Posterior vena cava (tissue), 2 donors: Measurements from ENCODE around the gene SEPTIN3. TPM values are rescaled to one million over a fixed set of nuclear protein-coding genes. Genes with fewer than 3 reads are reported as not detected.

Experiments
- DNase-seq: peaks from one replicate; pipeline ENCODE4 v3.0.0-alpha.2; 2020; ENCODE audit warnings: low spot score
- intact Hi-C, 2 donors: fragments of 100-400 bp; cut with DNase I; formaldehyde crosslinking; loops; one replicate each; pipeline versions ENCODE4 v1.14.1 to v1.14.2; 2022 to 2023
- total RNA-seq, 2 donors: library from RNA; stranded (reverse); fragmentation: NEBNext Ultra II Directional; extraction: Animal tissue kit (Norgen Biotek cat#: 25700); gene quantifications; one replicate each; pipeline ENCODE4 v1.2.1, GENCODE V29; 2021
- donor health status: DM: yes; HTN: yes; CAD: no.
- donor health status: DM: yes; HTN: yes; CAD: no.

The SEPTIN3 gene
- total RNA-seq, 2 donors from 2014 or later: 0.14 to 0.23 TPM

- intact Hi-C loops: loop anchor here in 1 of 2 donors (10.0 kb wide), 1 partner anchor 466 kb away; the partner anchor contains the start of gene NFAM1
- DNase-seq: no peak
These were observed 642 bp upstream of the SEPTIN3 start for GRCh38 chr22:41968601-41969000.

GRCh38 chr22:41970601-41971000 lies 1.4 kb downstream of the SEPTIN3 start:
- intact Hi-C loops: no loop called here
- DNase-seq: no peak

DNA sequence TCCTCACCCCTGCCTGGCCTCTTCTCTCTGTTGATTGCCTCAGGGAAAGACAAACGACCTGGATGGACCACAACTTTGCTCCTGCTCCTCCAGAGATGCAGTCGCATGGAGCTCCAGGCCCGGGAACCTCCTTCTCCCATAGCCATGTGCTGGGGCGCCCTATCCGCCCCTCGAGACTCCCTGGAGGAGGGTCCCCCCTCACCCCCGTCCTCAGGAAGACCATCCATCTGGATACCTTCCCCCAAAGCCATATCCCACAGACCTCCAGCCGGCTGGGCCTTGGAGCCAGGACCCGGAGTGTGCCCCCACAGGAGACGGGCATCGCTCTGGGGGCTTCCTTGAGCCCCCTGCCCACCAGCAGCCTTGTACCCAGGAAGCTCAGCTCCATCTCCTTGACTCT lies 2.2 kb downstream of the SEPTIN3 start:
- no peak for DNase-seq
- intact Hi-C loops: no loop called here

- no peak for DNase-seq
- intact Hi-C loops: no loop called here
These were observed 5.5 kb downstream of the SEPTIN3 start for GRCh38 chr22:41974691-41975290.

DNA sequence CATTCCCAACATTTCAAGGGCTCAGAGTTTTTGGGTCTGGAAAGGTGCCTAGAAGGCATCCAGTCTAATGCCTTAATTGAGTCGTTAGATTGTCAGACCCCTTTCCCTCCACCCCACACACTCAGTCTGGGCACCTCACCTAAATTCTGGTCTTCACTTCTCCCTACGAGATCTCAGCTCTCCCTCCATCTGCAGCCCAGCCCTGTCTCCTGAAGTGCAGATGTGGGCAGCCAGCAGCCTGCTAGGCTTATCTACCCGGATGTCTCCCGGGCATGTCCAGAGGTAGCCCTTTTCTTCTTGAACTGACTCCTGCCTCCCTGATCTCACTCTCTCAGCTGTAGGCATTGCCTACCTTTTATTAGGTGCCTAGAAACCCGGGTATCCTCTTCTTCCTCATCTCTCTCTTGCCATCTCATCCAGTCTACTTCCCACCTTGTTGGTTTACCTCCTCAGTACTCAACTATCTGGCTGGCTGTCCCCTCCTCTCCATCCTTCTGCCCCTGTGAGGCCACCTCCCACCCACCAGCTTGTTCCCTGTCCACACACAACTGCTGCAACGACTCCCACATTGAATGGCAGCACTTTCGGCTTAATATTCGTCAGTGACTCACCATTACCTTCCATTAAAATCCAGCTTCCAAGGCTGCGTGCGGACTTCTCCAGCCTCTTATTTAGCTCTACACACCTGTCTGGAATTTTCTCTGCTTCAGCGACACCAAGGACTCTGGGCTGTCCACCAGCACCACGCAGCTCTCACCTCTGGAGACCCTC lies 6.2 kb downstream of the SEPTIN3 start:
- intact Hi-C loops: no loop called here
- no peak for DNase-seq

DNA sequence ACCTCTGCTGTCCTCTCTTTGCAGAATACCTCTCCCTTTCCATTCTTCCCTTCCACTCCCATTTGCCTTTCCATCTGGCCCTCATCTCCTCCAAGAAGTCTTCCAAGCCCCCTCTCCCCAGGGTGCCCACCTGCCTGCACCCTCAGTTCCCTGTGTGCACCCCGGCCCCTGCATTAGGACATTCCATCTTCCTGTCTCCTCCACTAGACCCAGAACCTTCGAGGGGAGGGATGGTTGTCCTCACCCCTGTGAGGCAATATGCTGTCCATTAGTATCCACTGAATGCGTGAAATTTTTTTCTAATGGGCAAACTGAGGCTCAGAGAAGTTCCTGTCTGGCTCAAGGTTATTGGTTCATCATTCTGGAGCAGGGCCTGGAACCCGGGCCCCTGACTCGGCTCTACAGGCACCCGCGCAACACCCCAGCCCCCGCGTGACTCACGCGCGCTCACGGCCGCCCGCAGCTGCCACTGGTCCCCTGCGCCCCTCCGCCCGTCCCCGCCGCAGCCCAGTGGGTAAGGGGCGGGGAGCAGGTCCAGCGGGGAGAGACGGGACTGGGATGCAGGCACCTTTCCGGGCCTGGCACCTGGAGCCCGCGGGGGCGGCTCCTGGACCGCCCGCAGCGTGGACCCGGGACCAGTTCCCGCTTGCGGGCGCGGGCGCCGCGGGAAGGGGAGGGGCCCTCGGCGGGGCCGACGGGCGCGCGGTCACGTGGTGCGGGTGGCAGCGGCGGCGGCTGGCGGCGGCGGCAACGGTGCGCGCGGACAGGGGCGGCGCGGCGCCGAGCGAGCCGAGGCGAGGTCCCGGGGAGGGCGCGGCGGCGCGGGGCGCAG lies 7.0 kb downstream of the SEPTIN3 start:
- DNase-seq: no peak
- intact Hi-C loops: no loop called here

DNA sequence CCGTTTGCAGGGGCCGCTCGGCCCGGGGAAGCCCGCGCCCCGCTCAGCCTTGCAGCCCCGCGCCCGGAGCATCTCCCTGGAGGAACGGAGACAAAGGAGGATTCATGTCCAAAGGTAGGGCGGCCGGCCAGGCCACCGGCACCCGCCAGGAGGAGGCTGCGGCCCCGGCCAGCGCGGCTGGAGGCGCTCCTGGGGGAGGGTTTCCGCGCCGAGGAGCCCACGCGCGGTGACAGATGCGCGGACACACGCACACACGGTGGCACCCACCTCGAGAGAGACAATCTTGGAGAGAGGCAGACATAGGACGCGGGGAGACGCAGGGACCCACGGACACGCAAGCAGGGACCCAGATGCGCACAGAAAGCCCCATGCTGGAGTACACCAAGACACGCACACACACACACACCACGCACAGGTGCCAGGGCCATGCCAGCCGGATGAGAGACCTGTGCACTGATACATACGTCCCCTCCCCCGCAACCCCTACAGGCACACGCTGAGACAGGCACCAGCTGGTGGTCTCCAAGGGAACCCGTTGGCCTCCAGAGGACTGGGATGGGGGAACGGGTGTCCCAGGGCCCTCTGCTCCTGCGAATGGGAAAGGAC lies 7.8 kb downstream of the SEPTIN3 start:
- intact Hi-C loops: no loop called here
- no peak for DNase-seq

GRCh38 chr22:41978732-41979131 lies 9.5 kb downstream of the SEPTIN3 start:
- intact Hi-C loops: no loop called here
- DNase-seq: no peak

DNA sequence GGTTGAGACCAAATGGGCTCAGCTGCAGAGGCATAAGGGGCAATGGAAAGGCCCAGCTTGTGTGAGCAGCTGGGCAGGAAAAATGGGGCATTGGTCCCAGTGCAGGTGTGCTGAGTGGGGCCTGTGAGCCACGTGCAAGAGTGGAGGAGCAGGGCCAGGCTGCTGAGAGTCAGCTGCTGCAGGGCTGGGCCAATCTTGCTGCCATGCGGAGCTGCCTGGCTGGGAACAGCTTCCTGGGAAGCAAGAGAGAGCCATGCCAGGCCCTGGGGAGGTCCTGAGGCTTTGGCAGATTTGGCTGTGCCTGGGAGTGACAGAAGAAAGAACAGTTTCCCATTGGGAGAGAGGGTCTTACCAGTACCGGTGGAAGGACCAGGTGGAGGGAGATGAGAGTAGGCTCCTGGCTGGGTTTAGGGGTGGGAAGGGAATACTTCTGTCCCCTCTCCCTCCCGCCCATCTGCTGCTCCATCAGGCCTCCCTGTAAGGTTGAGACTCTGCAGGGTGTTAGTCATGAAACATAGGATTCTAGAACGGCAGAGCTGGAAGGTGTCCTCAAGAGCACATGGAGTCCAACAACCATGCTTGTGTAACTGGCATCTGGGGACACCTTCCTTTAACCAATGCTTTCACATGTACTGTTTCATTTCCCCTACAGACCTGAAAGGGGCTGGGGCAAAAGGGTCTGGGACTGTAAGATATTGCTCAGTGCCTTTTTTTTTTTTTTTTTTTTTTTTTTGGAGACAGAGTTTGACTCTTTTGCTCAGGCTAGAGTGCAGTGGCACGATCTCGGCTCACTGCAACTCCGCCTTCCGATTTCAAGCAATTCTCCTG lies 10.4 kb downstream of the SEPTIN3 start:
- intact Hi-C loops: loop anchor here in 1 of 2 donors (10.0 kb wide), 1 partner anchor 85 kb away; no protein-coding TSS in a partner anchor
- DNase-seq: no peak

DNA sequence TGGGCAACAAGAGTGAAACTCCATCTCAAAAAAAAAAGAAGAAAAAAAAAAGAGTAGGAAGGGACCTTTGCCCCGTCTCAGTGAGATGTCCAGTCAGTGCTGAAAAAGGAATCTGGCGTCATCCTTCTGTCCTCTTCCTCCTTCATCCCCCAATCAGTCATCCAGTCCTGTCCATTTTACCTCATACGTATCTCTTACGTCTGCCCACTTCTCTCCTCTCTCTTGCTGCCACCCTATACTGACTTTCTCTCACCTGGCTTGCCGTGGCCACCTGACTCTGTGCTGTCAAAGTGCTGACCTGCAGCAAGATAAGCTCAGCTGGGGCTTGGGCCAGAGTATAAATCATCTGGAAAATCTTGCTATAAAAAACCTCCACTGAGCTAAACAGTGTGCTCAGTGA lies 13.6 kb downstream of the SEPTIN3 start:
- peak; percentile 32 for DNase-seq
- intact Hi-C loops: loop anchor here in 1 of 2 donors (10.0 kb wide), 1 partner anchor 82 kb away; no protein-coding TSS in a partner anchor

DNA sequence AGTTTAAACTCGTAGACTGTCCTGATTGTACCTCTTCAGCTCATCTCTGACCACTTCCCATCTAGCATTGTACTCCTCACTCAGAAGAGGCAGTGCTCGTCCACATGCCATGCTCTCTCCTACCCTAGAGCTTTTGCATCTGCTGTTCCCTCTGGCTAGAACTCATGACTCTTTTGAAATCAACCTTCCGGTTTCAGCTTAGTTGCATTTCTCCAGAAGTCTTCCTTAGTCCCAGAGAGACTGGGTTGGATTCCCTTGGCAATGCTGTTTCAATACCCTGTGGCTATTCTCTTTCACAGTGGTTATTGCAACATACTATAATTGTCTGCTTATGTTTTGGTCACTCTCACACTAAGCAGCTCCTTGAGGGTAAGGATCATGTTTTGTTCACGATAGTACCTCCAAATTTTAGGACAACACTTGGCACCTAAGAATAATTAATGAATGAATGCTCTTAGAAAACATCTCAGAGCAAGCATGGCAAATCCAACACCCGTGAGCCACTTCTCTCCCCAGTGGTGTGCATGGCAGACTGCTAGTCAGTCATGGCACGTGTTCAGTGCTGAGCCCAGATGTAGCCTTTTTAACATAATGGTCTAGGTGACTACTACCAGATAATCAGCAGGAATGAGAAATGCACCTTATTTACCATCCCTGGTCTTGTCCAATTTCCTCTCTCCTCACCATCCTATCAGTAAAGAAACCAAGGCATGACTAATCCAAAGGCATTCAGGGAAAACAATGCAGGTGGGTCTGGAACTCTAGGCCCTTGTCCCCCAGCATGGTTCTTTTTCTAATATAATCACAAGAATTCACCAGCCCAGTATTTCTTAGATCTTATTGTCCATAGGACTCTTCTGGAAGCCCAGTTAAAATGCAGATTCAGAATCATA lies 14.5 kb downstream of the SEPTIN3 start:
- intact Hi-C loops: loop anchor here in 1 of 2 donors (10.0 kb wide), 1 partner anchor 81 kb away; no protein-coding TSS in a partner anchor
- DNase-seq: peak; percentile 54

DNA sequence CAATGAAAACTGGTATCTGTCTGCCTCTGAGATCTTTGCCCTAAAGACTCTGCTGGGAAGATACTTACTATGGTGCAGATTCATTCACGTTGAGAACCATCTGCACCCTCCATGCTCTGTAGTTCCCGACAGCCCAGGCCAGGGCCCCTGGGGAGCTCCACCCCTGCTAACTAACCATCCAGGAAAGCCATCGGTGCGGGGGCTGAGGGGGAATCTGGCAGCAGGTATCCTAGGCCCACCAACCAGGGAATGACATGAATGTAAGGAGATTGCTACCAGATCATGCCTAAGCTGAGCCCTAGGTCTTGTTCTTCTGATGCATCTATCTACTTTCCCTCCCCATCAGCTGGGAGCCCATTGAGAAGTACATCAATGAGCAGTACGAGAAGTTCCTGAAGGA lies 18.0 kb downstream of the SEPTIN3 start:
- DNase-seq: peak; percentile 73
- intact Hi-C loops: loop anchor here in 1 of 2 donors (10.0 kb wide), 1 partner anchor 78 kb away; no protein-coding TSS in a partner anchor

DNA sequence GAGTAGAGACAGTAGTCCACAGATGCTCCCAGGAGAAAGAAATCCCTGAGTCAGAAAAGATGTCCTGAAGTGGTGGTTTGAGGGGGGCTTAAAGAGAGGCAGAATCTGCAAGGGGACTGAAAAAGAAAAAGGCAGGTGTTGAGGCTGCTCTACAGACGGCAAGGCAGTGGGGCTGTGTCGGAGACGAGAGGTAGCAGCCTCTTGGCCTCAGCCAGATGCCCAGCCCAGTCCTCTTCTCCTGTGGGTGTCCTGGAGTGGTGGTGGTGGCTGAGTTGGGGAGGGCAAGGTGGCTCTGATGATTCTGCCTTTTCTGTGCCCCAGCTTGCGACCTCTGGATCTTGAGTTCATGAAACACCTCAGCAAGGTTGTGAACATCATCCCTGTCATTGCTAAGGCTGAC lies 20.0 kb downstream of the SEPTIN3 start:
- peak; percentile 54 for DNase-seq
- intact Hi-C loops: loop anchor here in 1 of 2 donors (10.0 kb wide), 1 partner anchor 76 kb away; no protein-coding TSS in a partner anchor

GRCh38 chr22:41991111-41991510 lies 21.9 kb downstream of the SEPTIN3 start:
- peak; percentile 63 for DNase-seq
- intact Hi-C loops: no loop called here

- peak; percentile 32 for DNase-seq
- intact Hi-C loops: no loop called here
These were observed 23.3 kb downstream of the SEPTIN3 start for GRCh38 chr22:41992496-41992895.

DNA sequence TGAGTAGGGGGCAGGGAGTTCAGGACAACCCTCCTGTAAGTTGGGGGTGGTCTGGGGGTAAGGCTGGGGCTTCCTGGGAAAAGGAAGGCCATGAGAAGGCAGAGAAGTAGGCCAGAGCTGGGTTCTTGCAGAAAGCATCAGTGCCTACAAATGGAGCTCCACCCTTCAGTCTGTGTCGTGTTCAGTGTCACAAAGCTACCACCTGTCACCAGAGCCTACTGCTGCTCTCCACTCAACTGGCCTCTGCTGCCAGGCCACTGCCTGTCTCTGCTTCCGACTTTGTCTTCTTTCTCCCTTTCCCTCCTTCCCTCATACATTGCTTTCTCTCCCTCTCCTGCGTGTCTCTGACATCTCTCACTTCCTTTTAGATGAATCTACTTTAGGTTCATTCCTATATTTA lies 26.0 kb downstream of the SEPTIN3 start:
- intact Hi-C loops: no loop called here
- DNase-seq: peak; percentile 6

DNA sequence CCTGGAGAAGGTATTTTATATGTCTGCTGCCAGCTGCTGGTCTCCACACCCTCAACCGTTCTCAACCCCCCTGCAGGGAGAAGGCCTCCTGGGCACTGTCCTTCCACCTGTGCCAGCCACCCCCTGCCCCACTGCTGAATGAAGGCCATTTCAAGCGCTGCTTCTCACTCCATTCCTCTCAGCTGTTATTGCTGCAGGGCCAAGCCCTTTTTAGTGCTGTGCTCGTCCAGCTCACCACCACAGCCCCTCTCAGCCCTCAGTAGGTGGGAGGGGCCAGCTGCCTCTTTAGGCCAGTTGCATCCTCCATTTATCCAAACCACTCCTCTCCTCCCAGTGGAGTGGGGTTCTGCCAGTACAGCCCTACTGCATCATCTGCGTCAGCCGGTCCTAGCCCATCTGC lies 27.6 kb downstream of the SEPTIN3 start:
- DNase-seq: peak; percentile 19
- intact Hi-C loops: no loop called here
